DMS 273 (cell line): Measurements from ENCODE around the gene MSH6.

Experiments used
- DNase-seq: peaks from one replicate; lab custom pipeline; 2025; ENCODE audit not compliant: unreplicated experiment; lab: John Stamatoyannopoulos, UW

Gene MSH6

DNA sequence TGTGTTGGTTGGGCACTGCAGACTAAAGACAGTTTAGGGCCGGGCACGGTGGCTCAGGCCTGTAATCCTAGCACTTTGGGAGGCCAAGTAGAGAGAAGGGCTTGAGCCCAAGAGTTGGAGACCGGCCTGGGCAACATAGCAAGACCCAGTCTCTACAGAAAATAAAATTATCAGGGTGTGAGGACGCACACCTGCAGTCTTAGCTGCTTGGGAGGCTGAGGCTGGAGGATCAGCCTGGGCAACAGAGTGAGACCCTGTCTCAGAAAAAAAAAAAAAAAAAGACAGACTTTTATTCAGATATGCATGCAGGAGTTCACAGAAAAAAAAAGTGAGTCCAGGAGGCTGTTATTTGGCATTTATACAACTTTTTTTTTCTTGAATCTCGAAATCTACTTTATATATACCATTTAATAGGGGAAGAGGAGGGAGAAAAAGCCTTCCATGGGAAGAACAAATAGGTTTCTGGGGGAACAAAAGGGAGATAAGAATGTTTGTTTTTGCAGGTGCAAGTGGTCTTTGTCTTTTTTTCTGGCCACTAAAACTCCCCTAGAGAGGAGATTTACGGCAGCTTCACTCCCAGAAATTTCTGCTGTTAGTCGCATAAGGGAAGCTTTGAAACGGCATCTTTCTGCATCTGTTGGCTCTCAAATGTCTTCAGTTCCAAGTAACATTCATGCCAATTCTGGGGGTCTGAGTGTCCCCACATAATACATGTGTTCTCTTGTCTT, 4.1 kb upstream of the MSH6 start:
- no peak for DNase-seq

GRCh38 chr2:47779426-47779790, 3.5 kb upstream of the MSH6 start:
- no peak for DNase-seq

- DNase-seq, result no peak
Observed at GRCh38 chr2:47782381-47782670, 619 bp upstream of the MSH6 start.

DNA sequence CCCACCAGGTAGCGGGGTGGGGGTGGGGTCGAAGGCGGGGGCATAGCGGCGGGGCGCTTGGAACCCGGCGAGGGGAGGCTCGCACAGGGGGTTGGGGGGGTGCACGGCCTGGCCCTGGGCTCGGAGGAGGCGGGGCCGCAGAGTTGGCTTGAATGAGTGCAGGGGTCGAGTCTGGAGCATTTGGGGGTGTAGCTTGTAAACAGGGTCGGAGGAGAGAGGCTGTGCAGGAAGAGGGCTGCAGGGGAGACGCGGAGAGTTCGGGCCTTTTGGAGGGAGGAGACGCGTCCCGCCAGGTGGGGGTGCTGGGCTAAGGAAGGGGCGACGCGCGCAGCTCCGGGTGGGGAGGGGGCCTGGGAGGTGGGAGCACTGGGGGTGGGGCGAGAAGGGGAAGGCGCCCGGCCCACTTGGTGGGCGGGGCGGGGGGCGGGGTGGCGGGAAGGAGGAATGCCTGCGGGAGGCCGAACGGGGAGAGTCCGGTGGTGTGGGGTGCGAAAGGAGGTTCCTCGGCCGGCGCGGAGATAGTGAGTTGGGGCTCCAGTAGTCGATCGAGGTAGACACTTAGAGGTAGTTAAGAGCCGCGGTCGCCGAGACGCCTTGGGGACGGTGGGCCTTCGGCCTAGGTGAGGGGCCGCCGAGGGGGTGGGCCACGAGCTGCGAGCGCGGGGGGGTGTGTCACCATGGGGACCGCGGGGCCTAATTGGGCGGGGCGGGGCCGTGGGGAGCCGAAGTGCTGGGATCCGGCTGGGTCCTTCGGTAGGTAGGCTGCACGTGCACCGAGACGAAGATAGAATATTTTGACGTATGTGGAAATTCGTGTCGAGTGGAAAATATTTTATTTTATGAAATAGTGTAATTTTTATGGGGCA, 774 bp downstream of the MSH6 start:
- DNase-seq, result peak; percentile 83

- DNase-seq, result no peak
Observed at GRCh38 chr2:47784352-47784851, 1.5 kb downstream of the MSH6 start.

DNA sequence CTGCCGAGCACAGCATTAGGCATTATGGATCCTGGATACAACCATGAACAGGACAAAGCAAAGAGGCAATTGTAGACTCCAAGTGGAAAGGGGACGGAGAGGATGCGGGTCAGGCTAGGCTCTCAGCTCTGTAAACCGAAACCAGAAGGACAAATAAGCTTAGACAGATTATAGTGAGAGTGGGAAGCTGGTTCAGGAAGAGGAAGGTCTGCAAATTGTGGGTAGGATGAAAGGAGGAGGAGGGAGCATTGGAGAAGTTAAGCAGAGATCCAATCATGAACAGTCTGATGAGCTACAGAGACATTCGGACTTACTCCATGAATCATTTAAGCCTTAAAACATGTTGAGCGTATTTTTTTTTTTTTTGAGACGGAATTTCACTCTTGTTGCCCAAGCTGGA, 3.0 kb downstream of the MSH6 start:
- no peak for DNase-seq

- DNase-seq, result no peak
Observed at GRCh38 chr2:47796090-47796697, 13.2 kb downstream of the MSH6 start.

DNA sequence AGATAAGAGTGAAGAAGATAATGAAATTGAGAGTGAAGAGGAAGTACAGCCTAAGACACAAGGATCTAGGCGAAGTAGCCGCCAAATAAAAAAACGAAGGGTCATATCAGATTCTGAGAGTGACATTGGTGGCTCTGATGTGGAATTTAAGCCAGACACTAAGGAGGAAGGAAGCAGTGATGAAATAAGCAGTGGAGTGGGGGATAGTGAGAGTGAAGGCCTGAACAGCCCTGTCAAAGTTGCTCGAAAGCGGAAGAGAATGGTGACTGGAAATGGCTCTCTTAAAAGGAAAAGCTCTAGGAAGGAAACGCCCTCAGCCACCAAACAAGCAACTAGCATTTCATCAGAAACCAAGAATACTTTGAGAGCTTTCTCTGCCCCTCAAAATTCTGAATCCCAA, 15.7 kb downstream of the MSH6 start:
- DNase-seq, result no peak

DNA sequence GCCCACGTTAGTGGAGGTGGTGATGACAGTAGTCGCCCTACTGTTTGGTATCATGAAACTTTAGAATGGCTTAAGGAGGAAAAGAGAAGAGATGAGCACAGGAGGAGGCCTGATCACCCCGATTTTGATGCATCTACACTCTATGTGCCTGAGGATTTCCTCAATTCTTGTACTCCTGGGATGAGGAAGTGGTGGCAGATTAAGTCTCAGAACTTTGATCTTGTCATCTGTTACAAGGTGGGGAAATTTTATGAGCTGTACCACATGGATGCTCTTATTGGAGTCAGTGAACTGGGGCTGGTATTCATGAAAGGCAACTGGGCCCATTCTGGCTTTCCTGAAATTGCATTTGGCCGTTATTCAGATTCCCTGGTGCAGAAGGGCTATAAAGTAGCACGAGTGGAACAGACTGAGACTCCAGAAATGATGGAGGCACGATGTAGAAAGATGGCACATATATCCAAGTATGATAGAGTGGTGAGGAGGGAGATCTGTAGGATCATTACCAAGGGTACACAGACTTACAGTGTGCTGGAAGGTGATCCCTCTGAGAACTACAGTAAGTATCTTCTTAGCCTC, 16.2 kb downstream of the MSH6 start:
- no peak for DNase-seq

- no peak for DNase-seq
Observed at GRCh38 chr2:47801118-47801517, 18.2 kb downstream of the MSH6 start.

GRCh38 chr2:47803363-47803762, 20.4 kb downstream of the MSH6 start:
- DNase-seq, result no peak

GRCh38 chr2:47803770-47804169, 20.8 kb downstream of the MSH6 start:
- DNase-seq, result no peak

- DNase-seq, result no peak
Observed at GRCh38 chr2:47805850-47806249, 22.9 kb downstream of the MSH6 start.

DNA sequence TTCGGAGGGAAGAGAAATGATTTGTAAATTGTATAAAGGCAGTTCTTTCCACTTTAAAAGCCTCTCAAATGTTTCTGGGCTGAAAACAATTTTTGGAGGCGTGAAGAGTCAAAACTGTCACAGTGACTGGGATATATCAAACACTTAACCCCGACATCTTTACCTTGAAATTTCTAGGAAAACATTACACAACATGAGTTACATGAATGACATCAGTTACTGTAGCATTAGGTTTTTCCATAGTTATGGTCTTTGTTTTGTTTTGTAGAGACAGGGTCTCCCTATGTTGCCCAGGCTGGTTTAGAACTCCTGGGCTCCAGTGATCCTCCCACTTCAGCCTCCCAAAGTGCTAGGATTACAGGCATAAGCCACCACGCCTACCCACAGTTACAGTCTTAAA, 25.7 kb downstream of the MSH6 start:
- no peak for DNase-seq

DNA sequence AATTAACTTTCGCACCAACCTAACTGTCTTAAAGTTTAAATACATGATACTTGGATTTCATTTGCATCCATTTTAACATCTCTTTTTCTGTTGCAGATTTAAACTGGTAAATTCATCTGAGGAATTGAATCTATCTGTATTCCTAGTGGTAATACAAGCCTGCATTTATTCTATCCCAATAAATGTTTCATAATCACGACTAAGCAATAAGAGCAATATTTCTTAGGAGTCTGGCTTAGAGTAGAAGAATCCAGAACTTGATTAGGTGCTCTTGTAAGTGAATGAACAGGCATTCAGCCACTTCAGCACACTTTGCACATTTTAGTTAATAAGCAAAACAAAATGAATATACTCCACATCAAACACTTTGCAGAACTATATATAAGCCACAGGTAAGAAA, 27.0 kb downstream of the MSH6 start:
- DNase-seq, result no peak

DNA sequence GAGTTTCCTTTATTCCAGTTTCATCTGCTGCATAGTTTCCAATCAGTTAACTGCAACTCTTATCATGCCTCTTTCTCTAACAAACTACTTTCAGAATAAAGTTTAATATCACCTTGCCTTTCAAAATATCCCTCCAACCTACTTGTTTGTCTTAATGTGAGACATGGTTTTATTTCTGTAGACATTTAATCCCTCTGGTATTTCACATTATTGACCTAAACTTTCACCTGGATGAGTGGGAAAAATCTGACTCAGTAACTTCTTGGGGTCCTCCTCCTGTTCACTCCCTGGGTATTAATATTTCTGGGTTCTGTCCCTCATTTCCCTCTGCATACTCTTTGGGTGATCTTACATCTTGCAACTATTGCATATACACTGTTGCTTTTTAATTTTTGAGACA, 27.9 kb downstream of the MSH6 start:
- DNase-seq, result no peak

- peak; percentile 33 for DNase-seq
Observed at GRCh38 chr2:47811668-47812067, 28.7 kb downstream of the MSH6 start.

GRCh38 chr2:47815764-47816163, 32.8 kb downstream of the MSH6 start:
- DNase-seq, result no peak

- no peak for DNase-seq
Observed at GRCh38 chr2:47818777-47819176, 35.8 kb downstream of the MSH6 start.

GRCh38 chr2:47819834-47820233, 36.9 kb downstream of the MSH6 start:
- DNase-seq, result no peak

GRCh38 chr2:47822518-47822917, 39.6 kb downstream of the MSH6 start:
- no peak for DNase-seq

- no peak for DNase-seq
Observed at GRCh38 chr2:47833516-47833968, 50.6 kb downstream of the MSH6 start.
